NB4 (cell line): ENCODE results near the gene MRGPRF.

Experiments used
- DNase-seq: peaks from one replicate; pipeline ENCODE4 v3.0.0; 2010; ENCODE audit warnings: low read depth
- H3K4me3 ChIP-seq: one replicate; pipeline ENCODE4 v1.5.1; 2011; ENCODE audit warnings: mild to moderate bottlenecking, low read depth, low read length, moderate library complexity
- MYC ChIP-seq: IDR thresholded peaks from 2 replicates; pipeline ENCODE4 v1.6.1; 2011; ENCODE audit warnings: low read depth, low read length
- POLR2A ChIP-seq: IDR thresholded peaks from 2 replicates; pipeline ENCODE4 v1.6.1; 2011; ENCODE audit warnings: mild to moderate bottlenecking; ENCODE audit not compliant: insufficient read length; ENCODE audit errors: extremely low read depth
- TF ChIP-seq, protein P1 (sequence below): IDR thresholded peaks from 2 replicates; pipeline ENCODE4 v1.6.1; 2011; ENCODE audit warnings: low read depth, low read length
- TF ChIP-seq, protein P2 (sequence below): IDR thresholded peaks from one replicate; pipeline ENCODE4 v1.5.1; 2012; ENCODE audit warnings: low read depth, low read length

MRGPRF gene

DNA sequence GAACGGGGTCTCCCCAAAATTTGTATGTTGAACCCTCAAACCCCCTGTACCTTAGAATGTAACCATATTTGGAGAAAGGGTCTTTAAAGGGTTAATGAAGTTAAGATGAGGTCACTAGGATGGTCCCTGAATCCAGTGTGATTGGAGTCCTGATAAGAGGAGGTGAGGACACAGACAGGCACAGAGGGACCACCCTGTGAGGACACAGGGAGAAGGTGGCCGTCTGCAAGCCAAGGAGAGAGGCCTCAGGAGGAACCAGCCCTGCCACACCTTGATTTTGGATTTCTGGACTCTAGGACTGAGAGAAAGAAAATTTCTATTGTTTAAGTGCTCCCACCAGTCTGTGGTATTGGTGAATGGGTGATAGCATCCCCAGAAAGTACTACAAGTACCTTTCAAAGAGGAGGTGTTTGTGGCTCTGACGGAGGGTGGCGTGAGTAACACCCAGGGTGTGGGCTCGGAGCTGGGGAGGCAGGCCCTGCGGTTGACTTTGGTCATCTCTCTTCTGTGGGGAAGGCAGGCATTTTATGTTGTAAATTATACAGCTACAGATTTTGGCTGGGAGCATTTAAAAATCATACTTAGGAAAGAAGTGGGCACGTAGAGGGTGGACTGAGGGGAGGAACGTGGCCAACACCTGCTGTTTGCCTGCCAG, 13.8 kb downstream of the MRGPRF start:
- no peak for DNase-seq
- H3K4me3 ChIP-seq, result no peak overlapping the region
- no peak for TF ChIP-seq MYC
- TF ChIP-seq, protein P1, sequence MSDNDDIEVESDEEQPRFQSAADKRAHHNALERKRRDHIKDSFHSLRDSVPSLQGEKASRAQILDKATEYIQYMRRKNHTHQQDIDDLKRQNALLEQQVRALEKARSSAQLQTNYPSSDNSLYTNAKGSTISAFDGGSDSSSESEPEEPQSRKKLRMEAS, result no peak
- no peak for TF ChIP-seq POLR2A
- TF ChIP-seq, protein P2, sequence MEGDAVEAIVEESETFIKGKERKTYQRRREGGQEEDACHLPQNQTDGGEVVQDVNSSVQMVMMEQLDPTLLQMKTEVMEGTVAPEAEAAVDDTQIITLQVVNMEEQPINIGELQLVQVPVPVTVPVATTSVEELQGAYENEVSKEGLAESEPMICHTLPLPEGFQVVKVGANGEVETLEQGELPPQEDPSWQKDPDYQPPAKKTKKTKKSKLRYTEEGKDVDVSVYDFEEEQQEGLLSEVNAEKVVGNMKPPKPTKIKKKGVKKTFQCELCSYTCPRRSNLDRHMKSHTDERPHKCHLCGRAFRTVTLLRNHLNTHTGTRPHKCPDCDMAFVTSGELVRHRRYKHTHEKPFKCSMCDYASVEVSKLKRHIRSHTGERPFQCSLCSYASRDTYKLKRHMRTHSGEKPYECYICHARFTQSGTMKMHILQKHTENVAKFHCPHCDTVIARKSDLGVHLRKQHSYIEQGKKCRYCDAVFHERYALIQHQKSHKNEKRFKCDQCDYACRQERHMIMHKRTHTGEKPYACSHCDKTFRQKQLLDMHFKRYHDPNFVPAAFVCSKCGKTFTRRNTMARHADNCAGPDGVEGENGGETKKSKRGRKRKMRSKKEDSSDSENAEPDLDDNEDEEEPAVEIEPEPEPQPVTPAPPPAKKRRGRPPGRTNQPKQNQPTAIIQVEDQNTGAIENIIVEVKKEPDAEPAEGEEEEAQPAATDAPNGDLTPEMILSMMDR, result no peak

DNA sequence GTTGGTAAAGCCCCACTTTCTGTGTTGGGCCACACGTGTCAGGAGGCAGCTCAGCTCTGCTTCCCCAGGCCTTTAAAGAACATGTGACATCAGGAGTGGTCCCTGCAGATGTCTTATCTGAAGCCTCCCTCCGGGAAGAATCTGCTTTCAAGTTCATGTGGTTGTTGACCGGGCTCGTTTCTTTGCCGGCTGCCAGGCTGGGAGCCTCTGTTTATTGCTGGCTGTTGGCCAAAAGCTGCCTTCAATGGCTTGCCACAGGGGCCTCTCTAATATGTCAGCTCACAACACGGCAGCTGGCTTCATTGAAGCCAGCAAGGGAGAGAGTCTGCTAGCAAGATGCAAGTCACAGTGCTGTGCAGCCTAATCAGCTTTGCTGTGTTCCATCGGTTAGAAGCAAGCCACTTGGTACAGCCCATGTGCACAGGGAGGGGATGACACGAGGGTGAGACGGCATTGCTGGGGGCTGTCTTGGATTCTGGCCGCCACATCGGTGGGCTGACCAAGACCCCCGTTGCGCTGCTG, 14.6 kb downstream of the MRGPRF start:
- DNase-seq, result no peak
- TF ChIP-seq, protein P1, result no peak
- TF ChIP-seq, protein P2, result no peak
- H3K4me3 ChIP-seq, result no peak overlapping the region

DNA sequence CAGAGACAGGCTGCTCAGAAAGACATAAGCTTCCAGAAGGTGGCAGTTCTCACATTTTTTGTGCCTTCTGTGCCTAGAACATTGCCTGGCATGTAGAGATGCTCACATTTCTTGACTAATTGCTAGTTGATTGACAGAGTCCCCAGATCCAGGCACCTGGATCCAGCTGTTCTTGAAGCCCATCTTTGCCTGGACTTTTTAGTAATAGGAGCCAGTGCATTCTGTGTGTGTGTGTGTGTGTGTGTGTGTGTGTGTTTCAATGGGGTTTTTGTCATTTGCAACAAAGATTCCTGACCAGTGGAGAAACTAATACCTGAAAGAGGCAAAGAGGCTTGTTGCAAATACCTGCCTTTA, 15.1 kb downstream of the MRGPRF start:
- no peak for DNase-seq
- no peak for TF ChIP-seq POLR2A
- TF ChIP-seq MYC, result no peak
- TF ChIP-seq, protein P2, result no peak
- TF ChIP-seq, protein P1, result no peak
- H3K4me3 ChIP-seq, result no peak overlapping the region

DNA sequence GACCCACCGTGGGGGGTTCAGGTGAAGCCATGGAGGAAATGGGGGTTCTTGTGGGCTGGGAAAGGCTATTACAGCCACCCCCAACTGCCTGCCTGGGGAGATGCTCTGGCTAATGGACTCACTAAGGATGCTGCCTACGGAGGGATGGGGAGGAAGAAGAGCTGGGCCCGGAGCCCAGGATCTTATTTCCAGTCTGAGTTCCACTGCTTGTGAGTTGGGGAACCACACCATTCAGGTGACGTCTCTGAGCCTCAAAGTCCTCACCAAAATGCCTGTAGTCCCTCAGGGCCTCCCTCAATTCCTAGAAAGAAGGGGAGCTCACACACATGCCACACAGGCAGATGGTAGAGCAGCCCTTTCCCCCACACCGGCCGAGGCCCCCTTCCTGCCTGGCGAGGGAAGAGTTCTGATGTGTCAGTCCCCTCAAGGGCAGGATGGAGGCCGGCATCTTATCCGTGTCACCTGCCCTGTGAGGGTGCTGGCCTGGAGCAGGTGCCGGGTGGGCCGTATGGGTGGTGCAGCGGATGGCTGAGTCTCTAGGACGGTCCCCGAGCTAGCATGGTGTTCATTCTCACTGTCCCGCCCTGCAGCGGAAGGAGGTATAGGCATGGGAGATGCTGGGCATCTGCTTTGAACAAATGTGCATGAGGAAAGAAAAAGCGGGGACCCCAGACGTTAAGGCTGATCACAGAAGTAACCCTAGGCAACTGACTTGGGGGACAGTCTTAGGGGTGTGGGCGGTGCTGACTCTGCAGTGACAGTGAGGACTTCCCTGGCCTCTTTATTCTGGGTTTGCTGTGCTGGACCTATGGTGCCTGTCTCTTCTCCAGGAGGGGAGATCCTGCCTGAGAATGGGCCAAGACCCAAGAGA, 15.7 kb downstream of the MRGPRF start:
- DNase-seq, result no peak
- no peak overlapping the region for H3K4me3 ChIP-seq
- no peak for TF ChIP-seq POLR2A
- TF ChIP-seq, protein P2, result no peak
- TF ChIP-seq MYC, result no peak
- TF ChIP-seq, protein P1, result no peak

DNA sequence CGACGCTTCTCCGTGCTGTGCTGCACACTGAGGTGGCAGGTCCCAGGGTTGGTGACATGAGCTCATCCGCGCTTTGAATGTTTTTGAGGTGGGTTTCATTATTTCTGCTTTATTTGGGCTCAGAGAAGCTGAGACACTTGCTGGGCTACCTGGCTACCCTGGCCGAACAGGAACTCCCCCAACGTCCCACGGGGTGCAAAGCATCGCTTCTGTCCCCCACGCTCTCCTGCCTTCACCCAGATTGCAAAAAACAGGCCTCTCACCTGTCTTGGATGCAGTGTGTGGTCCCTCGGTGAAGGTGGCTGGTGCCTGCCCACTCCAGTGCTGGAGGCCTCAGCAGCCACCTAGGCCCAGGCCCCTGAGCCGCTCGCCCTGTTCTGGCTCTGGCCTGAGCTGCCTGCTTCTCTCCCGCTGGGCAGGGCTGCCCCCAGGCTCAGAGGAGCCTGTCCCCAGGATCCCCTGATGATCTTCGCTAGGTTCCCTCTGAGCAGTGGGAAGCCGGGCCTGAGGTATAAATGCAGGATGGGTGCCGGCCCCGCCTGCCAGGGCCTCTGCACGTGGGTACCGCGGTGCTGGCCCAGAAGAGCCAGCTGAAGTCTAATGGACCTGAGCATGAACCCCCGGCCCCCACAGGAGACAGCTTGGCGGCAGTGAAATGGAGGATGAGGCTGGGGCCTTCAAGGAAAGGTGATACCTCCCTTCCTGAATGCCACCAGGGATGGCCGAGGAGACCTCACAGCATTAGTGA, 16.5 kb downstream of the MRGPRF start:
- no peak overlapping the region for H3K4me3 ChIP-seq
- TF ChIP-seq, protein P2, result no peak
- no peak for TF ChIP-seq MYC
- TF ChIP-seq POLR2A, result no peak
- TF ChIP-seq, protein P1, result no peak
- no peak for DNase-seq
